Panc1 (cell line): ENCODE results near the gene DUT.

Experiments
- POLR2AphosphoS5 ChIP-seq: IDR thresholded peaks from 2 replicates; pipeline ENCODE4 v1.6.1; 2012; ENCODE audit warnings: mild to moderate bottlenecking, low read depth, low read length, moderate library complexity
- SIN3A ChIP-seq: IDR thresholded peaks from 2 replicates; pipeline ENCODE4 v1.6.1; 2012; ENCODE audit warnings: low read depth, mild to moderate bottlenecking, low read length, moderate library complexity, borderline replicate concordance; ENCODE audit not compliant: insufficient read depth
- TF ChIP-seq, protein P1 (sequence below): fragments of 450-650 bp; IDR thresholded peaks from 2 replicates; pipeline ENCODE4 v1.5.1; 2017; ENCODE audit warnings: mild to moderate bottlenecking
- TF ChIP-seq, protein P2 (sequence below), 2 experiments: IDR thresholded peaks; 2 replicates each; pipeline ENCODE4 v1.6.1; 2011 to 2012; ENCODE audit warnings: low read depth in 2 of 2, control low read depth in 1 of 2, low read length in 1 of 2, mild to moderate bottlenecking in 1 of 2, moderate library complexity in 1 of 2; ENCODE audit not compliant: insufficient read depth in 1 of 2

GRCh38 chr15:48315041-48315440 is 16.2 kb upstream of the DUT start:
- TF ChIP-seq, protein P1, sequence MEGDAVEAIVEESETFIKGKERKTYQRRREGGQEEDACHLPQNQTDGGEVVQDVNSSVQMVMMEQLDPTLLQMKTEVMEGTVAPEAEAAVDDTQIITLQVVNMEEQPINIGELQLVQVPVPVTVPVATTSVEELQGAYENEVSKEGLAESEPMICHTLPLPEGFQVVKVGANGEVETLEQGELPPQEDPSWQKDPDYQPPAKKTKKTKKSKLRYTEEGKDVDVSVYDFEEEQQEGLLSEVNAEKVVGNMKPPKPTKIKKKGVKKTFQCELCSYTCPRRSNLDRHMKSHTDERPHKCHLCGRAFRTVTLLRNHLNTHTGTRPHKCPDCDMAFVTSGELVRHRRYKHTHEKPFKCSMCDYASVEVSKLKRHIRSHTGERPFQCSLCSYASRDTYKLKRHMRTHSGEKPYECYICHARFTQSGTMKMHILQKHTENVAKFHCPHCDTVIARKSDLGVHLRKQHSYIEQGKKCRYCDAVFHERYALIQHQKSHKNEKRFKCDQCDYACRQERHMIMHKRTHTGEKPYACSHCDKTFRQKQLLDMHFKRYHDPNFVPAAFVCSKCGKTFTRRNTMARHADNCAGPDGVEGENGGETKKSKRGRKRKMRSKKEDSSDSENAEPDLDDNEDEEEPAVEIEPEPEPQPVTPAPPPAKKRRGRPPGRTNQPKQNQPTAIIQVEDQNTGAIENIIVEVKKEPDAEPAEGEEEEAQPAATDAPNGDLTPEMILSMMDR: no peak
- TF ChIP-seq POLR2AphosphoS5 (no peak), SIN3A (no peak)
- TF ChIP-seq, protein P2, sequence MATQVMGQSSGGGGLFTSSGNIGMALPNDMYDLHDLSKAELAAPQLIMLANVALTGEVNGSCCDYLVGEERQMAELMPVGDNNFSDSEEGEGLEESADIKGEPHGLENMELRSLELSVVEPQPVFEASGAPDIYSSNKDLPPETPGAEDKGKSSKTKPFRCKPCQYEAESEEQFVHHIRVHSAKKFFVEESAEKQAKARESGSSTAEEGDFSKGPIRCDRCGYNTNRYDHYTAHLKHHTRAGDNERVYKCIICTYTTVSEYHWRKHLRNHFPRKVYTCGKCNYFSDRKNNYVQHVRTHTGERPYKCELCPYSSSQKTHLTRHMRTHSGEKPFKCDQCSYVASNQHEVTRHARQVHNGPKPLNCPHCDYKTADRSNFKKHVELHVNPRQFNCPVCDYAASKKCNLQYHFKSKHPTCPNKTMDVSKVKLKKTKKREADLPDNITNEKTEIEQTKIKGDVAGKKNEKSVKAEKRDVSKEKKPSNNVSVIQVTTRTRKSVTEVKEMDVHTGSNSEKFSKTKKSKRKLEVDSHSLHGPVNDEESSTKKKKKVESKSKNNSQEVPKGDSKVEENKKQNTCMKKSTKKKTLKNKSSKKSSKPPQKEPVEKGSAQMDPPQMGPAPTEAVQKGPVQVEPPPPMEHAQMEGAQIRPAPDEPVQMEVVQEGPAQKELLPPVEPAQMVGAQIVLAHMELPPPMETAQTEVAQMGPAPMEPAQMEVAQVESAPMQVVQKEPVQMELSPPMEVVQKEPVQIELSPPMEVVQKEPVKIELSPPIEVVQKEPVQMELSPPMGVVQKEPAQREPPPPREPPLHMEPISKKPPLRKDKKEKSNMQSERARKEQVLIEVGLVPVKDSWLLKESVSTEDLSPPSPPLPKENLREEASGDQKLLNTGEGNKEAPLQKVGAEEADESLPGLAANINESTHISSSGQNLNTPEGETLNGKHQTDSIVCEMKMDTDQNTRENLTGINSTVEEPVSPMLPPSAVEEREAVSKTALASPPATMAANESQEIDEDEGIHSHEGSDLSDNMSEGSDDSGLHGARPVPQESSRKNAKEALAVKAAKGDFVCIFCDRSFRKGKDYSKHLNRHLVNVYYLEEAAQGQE (IDR thresholded peaks at IDR 0.05; ENCODE audit: insufficient read depth in 1 of 2, low read depth in 2 of 2, low read length in 1 of 2): no peak
